ENCODE results near the gene EXOC3L2. TPM values are rescaled to one million over a fixed set of nuclear protein-coding genes. Genes with fewer than 3 reads are reported as not detected.

EXOC3L2 gene
- polyA plus RNA-seq, 1 of the 3 experiments (the other 2 are of a cell fraction), result 0.02 TPM

- Histone ChIP-seq H3K27me3 (ENCODE audit: insufficient read depth) (peaks cover 12% of the 10 kb centered on the region), H2AFZ (ENCODE audit: low read depth) (no peak overlapping the region), H3K4me3 (ENCODE audit: low read depth in 2 of 2, low read length in 1 of 2) (no peak overlapping the region), H3F3A (replicated peaks; ENCODE audit: insufficient read depth) (no peaks in the 10 kb centered on the region), H3K9me2 (no peaks in the 10 kb centered on the region), H3K36me3 (replicated peaks in 1 of 2; ENCODE audit: control insufficient read depth in 1 of 2, insufficient read depth in 2 of 2, low read length in 1 of 2) (no peaks in the 10 kb centered on the region), H3K79me2 (ENCODE audit: insufficient read depth) (no peaks in the 10 kb centered on the region), H3K4me1 (ENCODE audit: control insufficient read depth in 1 of 2, insufficient read depth in 2 of 2, low read depth in 1 of 2, low read length in 1 of 2) (peaks cover 0 to 6% of the 10 kb centered on the region in 2 experiments; a peak in 1 of 4 replicates), H4K20me1 (ENCODE audit: insufficient read depth) (no peaks in the 10 kb centered on the region), H3K9ac (no peak overlapping the region), H3K9me3 (no peaks in the 10 kb centered on the region), H3K27ac (ENCODE audit: low read depth in 2 of 2, low read length in 1 of 2) (no peak overlapping the region), H3K4me2 (no peak overlapping the region)
- ChIA-PET POLR2A (no interaction called here), CTCF (no interaction called here)
- WGBS (ENCODE audit: low lambda C conversion rate), result 56% methylated on average over 17 of the region's 17 CpGs
- DNase-seq, result peak; percentile 27
- no peak for TF ChIP-seq MAX (IDR thresholded peaks at IDR 0.05; ENCODE audit: low read depth)
- TF ChIP-seq YY1 (IDR thresholded peaks at IDR 0.05; ENCODE audit: low read depth), result no peak
- no peak for TF ChIP-seq EP300 (IDR thresholded peaks at IDR 0.05; ENCODE audit: borderline replicate concordance in 1 of 2, low read depth in 1 of 2, low read length in 1 of 2)
- TF ChIP-seq GABPA (IDR thresholded peaks at IDR 0.05; ENCODE audit: low read depth), result no peak
- TF ChIP-seq ELF1 (IDR thresholded peaks at IDR 0.05), result no peak
- TF ChIP-seq TEAD4 (IDR thresholded peaks at IDR 0.05; ENCODE audit: borderline replicate concordance, insufficient read depth), result no peak
Measured at GRCh38 chr19:45211751-45212381, 33.3 kb downstream of the EXOC3L2 start.

GRCh38 chr19:45206328-45206727, 38.9 kb downstream of the EXOC3L2 start:
- no peaks in the 10 kb centered on the region for H3K4me1 ChIP-seq (ENCODE audit: control insufficient read depth in 1 of 2, insufficient read depth in 2 of 2, low read depth in 1 of 2, low read length in 1 of 2)
- no peaks in the 10 kb centered on the region for H3K9me2 ChIP-seq
- 46% methylated on average over 3 of the region's 3 CpGs for WGBS (ENCODE audit: low lambda C conversion rate)
- ChIA-PET CTCF (interaction anchor here (1.0 to 1.4 kb wide), 2 partner anchors 19 to 43 kb away, joined by 3 to 4 read pairs; no protein-coding TSS in a partner anchor), POLR2A (no interaction called here)
- peaks cover 5% of the 10 kb centered on the region for H3F3A ChIP-seq (replicated peaks; ENCODE audit: insufficient read depth)
- no peak overlapping the region for H3K27ac ChIP-seq (ENCODE audit: low read depth in 2 of 2, low read length in 1 of 2)
- no peak for DNase-seq
- no peaks in the 10 kb centered on the region for H3K79me2 ChIP-seq (ENCODE audit: insufficient read depth)
- H3K9ac ChIP-seq, result no peak overlapping the region
- H2AFZ ChIP-seq (ENCODE audit: low read depth), result no peak overlapping the region
- H3K4me3 ChIP-seq (ENCODE audit: low read depth in 2 of 2, low read length in 1 of 2), result no peak overlapping the region
- no peaks in the 10 kb centered on the region for H3K9me3 ChIP-seq
- H3K4me2 ChIP-seq, result no peak overlapping the region
- H3K36me3 ChIP-seq (replicated peaks in 1 of 2; ENCODE audit: control insufficient read depth in 1 of 2, insufficient read depth in 2 of 2, low read length in 1 of 2), result no peaks in the 10 kb centered on the region
- TF ChIP-seq MAX (IDR thresholded peaks at IDR 0.05; ENCODE audit: low read depth) (no peak), EP300 (IDR thresholded peaks at IDR 0.05; ENCODE audit: borderline replicate concordance in 1 of 2, low read depth in 1 of 2, low read length in 1 of 2) (no peak), TAF1 (IDR thresholded peaks at IDR 0.05; ENCODE audit: borderline replicate concordance, low read depth, low read length) (no peak), FOXM1 (IDR thresholded peaks at IDR 0.05; ENCODE audit: low read depth) (no peak), NRF1 (IDR thresholded peaks at IDR 0.05; ENCODE audit: low read depth, low read length) (no peak), TEAD4 (IDR thresholded peaks at IDR 0.05; ENCODE audit: borderline replicate concordance, insufficient read depth) (no peak), USF2 (IDR thresholded peaks at IDR 0.05; ENCODE audit: borderline replicate concordance, low read depth, low read length) (no peak), FOSL2 (IDR thresholded peaks at IDR 0.05; ENCODE audit: borderline replicate concordance, low read depth) (no peak), JUND (IDR thresholded peaks at IDR 0.05) (no peak), MEF2A (IDR thresholded peaks at IDR 0.05; ENCODE audit: borderline replicate concordance, low read depth) (no peak), ZBTB33 (IDR thresholded peaks at IDR 0.05; ENCODE audit: borderline replicate concordance, low read depth) (no peak), FOXJ3 (CRISPR knock-in tag; IDR thresholded peaks at IDR 0.05) (no peak), GATA2 (CRISPR knock-in tag; IDR thresholded peaks at IDR 0.05) (no peak), USF1 (IDR thresholded peaks at IDR 0.05; ENCODE audit: borderline replicate concordance, low read depth) (no peak), MXI1 (IDR thresholded peaks at IDR 0.05; ENCODE audit: low read depth, low read length) (no peak), SIN3A (IDR thresholded peaks at IDR 0.05; ENCODE audit: borderline replicate concordance, low read depth, low read length) (no peak), RXRA (IDR thresholded peaks at IDR 0.05; ENCODE audit: borderline replicate concordance, low read depth) (no peak)
- H3K27me3 ChIP-seq (ENCODE audit: insufficient read depth), result no peaks in the 10 kb centered on the region
- H4K20me1 ChIP-seq (ENCODE audit: insufficient read depth), result no peaks in the 10 kb centered on the region
